Placental pericyte (primary cell): ENCODE measurements around the gene MAGOHB. TPM values are rescaled to one million over a fixed set of nuclear protein-coding genes. Genes with fewer than 3 reads are reported as not detected.

Experiments
- total RNA-seq: library from RNA; depleted of rRNA; stranded (reverse); fragments of >200 nt; gene quantifications from 2 replicates; pipeline ENCODE4 v1.2.3, GENCODE V29; 2012

The MAGOHB gene
- total RNA-seq, result 15.7 and 19.9 TPM in 2 replicates

GRCh38 chr12:10613349-10614055 is at the start of gene MAGOHB:
TSS of gene MAGOHB (minus strand) at chr12:10613609. CDS start at chr12:10613532, 77 bp downstream.

Other genes with a start within 250 kb of the MAGOHB start
- not detected in 2 replicates for gene KLRK1, start 223.6 kb downstream of the MAGOHB start, total RNA-seq
- not detected in 2 replicates for gene KLRC4, start 203.9 kb downstream of the MAGOHB start, total RNA-seq
- gene KLRC3, start 193.0 kb downstream of the MAGOHB start, total RNA-seq, result not detected in 2 replicates
- gene KLRC2, start 177.6 kb downstream of the MAGOHB start, total RNA-seq, result not detected in 2 replicates
- gene KLRC1, start 160.2 kb downstream of the MAGOHB start, total RNA-seq, result not detected in 2 replicates
- 0.86 and 2.8 TPM in 2 replicates for gene EIF2S3B, start 107.7 kb downstream of the MAGOHB start, total RNA-seq
- gene STYK1, start 60.4 kb upstream of the MAGOHB start, total RNA-seq, result 0.14 TPM in 1 of 2 replicates, not detected in the other
- gene YBX3, start 109.7 kb upstream of the MAGOHB start, total RNA-seq, result 125 and 150 TPM in 2 replicates
- not detected in 2 replicates for gene TAS2R7, start 189.0 kb upstream of the MAGOHB start, total RNA-seq
- 0.43 TPM in 1 of 2 replicates, not detected in the other for gene TAS2R8, start 193.7 kb upstream of the MAGOHB start, total RNA-seq
- gene TAS2R9, start 196.6 kb upstream of the MAGOHB start, total RNA-seq, result 0.14 TPM in 1 of 2 replicates, not detected in the other
- gene TAS2R10, start 212.7 kb upstream of the MAGOHB start, total RNA-seq, result 0.44 and 1.9 TPM in 2 replicates
- 1.5 and 2.0 TPM in 2 replicates for gene PRR4, start 235.9 kb upstream of the MAGOHB start, total RNA-seq